Amniotic epithelial cell (primary cell): ENCODE measurements around the gene TMEM219.
"Not testable (repeated sequence)": the region's sequence is repeated elsewhere in the genome, so short reads cannot be mapped to it uniquely, and the experiment has no call there.

Source experiments
- DNase-seq: peaks from one replicate; pipeline ENCODE4 v3.0.0-alpha.2; 2010; ENCODE audit warnings: low read depth

The TMEM219 gene

DNA sequence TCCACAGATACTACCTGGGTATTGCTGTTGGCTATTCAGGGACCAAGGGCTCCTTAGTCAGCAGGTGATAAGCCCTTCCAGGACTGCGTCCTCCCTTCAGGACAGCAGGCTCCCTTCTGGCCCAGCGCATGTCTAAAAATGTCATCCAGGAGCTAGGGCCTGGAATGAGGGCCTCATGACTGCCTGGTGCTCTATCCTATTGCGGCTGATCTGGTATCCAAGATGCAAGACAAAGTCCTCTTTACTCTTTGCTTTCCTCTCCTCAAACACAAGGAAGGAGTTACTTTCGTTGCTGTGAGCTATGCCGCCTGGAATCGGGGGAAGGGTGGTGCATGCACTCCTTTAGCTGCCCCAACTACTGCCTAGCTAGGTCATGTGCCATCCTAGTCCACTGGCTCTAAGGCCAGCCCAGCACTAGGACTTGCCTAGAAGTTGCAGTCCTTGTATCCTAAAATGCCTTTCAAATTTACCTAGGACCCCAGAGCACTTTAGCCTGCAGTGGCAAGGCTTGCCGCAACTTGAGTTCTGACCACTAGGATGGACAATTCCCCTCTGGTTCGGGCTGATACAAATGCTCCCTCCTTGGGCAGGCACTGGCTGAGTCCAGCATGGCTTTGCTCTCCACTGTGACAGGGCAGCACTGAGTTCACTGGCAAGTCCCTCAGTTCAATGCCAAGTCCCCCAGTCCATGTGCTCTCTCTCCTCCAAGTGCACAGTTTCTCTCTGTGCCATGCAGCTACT is 10.1 kb upstream of the TMEM219 start:
- DNase-seq: no peak

DNA sequence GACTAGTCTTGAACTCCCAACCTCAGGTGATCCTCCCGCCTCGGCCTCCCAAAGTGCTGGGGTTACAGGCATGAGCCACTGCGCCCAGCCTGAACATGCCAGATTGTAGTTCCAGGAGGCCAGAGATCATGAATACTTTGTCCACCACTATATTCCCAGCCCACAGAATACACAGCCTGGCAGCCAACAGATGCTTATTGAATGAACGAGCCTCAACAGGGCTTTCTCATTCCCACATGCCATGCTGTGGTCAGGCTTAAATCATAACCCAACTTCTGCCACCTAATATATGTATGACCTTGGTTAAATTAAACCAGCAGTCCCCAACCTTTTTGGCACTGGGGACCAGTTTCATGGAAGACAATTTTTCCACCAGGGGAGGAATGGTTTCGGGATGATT is 3.1 kb upstream of the TMEM219 start:
- no peak for DNase-seq

DNA sequence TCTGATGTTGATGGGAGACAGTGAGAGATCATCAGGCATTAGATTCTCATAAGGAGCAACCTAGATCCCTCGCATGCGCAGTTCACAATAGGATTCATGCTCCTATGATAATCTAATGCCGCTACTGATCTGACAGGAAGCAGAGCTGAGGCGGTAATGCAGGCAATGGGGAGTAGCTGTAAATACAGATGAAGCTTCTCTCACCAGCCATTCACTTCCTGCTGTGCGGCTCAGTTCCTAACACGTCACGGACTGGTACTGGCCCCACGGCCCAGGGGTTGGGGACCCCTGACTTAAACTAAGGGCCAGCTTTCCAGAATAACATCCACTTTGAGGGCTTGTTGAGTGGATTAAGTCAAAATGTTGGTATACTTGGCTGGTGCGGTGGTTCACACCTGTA is 2.6 kb upstream of the TMEM219 start:
- no peak for DNase-seq

- not testable (repeated sequence) for DNase-seq
These were observed 2.1 kb upstream of the TMEM219 start for GRCh38 chr16:29959821-29960220.

DNA sequence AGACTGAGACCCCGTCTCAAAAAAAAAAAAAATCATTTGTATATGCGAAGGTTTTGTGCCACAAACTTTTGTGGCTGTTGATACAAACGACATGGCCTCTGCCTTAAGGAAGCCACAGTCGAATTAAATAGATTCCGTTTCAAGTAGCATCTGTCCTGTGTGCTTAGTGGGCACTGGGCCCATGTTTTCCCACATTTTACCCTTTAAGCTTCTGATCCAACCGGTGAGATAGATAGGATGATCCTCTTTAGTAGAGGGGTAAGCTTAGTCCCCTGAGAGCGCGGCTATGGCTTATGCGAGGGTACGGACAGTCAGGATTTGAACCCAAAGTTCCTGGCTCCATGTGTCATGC is 776 bp upstream of the TMEM219 start:
- DNase-seq: no peak

DNA sequence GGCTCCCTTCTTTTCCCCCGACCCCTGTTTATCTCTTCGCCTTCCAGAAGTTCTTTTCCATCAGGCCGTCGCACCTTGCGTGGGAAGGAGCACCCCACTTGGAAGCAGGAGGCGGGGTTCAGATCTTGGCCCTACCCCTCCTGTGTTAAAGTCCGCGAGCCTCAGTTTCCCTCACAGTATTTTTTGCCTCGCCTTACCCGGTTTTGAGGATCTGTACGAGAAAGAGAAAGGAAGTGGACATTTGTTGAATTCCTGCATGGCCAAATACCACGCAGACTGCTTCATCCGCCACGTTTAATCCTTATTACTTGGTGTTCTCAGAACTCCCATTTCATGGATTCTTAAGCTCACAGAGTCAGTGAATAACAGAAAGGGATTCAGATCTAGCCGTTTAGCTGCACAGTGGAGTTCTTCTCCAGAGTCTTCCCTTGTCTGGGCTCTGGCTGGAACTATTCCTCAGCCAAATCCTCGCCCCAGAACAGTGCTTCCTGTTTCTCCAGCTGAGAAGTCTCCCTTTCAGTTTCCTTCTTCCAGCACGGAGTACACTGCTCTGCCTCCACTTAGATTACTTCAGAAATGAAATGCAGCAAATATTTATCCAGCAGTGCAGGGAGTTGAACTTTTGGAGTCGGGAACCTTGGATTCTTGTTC is 590 bp downstream of the TMEM219 start:
- peak; percentile 37 for DNase-seq

DNA sequence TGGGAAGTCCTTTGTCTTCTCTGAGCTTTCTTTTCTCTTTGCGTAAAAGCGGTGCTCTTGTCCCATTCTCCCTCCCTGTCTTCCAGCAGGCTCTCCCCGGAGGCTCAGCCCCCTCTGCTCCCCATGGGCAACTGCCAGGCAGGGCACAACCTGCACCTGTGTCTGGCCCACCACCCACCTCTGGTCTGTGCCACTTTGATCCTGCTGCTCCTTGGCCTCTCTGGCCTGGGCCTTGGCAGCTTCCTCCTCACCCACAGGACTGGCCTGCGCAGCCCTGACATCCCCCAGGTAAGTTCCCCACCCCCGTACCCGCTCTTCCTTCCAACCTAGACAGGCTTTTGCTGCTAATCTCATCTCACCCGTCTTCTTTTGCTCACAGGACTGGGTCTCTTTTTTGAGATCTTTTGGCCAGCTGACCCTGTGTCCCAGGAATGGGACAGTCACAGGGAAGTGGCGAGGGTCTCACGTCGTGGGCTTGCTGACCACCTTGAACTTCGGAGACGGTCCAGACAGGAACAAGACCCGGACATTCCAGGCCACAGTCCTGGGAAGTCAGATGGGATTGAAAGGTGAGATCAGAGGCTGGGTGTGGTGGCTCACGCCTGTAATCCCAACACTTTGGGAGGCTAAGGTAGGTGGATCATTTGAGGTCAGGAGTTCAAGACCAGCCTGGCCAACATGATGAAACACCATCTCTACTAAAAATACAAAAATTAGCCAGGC is 1.3 kb downstream of the TMEM219 start:
- no peak for DNase-seq

GRCh38 chr16:29968205-29968604 is 6.3 kb downstream of the TMEM219 start:
- no peak for DNase-seq

DNA sequence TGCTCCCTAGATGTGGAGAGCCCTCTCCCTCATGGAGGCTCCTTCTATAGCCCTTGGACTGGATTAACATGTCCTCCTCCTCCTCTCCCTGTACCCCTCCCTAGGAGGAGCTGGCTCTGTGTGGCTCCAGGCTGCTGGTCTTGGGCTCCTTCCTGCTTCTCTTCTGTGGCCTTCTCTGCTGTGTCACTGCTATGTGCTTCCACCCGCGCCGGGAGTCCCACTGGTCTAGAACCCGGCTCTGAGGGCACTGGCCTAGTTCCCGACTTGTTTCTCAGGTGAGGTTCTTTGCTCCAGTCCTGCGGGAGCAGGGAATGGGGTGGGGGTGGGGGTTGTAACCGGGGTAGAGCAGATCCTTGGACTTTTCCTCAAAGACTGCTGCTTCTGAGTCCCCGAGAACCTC is 9.4 kb downstream of the TMEM219 start:
- no peak for DNase-seq

- no peak for DNase-seq
These were observed 10.6 kb downstream of the TMEM219 start for GRCh38 chr16:29972500-29972899.

DNA sequence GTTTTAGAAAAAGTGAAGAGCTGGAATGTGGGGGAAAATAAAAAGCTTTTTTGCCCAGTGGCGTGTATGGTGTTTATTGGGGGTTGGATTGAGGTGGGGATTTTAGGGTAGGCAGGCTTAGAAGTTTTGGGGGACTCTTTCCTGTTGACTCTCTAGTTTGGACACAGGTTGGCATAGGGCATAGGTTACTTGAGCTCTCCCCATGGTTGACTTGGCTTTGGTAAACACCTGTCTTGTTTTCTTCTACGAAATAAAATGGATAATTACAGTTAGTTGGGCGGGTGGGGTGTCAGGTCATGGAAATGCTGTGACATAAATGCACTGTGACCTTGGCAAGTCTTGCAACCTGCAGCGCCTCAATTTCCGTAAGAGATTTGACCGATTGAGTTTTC is 11.1 kb downstream of the TMEM219 start:
- DNase-seq: no peak

- DNase-seq: peak; percentile 98
These were observed 11.7 kb downstream of the TMEM219 start, which contains the start of gene TAOK2 for GRCh38 chr16:29973384-29974246. Gene TAOK2 (plus strand): TSS chr16:29973868. CDS start chr16:29977773, 3,905 bp downstream.

DNA sequence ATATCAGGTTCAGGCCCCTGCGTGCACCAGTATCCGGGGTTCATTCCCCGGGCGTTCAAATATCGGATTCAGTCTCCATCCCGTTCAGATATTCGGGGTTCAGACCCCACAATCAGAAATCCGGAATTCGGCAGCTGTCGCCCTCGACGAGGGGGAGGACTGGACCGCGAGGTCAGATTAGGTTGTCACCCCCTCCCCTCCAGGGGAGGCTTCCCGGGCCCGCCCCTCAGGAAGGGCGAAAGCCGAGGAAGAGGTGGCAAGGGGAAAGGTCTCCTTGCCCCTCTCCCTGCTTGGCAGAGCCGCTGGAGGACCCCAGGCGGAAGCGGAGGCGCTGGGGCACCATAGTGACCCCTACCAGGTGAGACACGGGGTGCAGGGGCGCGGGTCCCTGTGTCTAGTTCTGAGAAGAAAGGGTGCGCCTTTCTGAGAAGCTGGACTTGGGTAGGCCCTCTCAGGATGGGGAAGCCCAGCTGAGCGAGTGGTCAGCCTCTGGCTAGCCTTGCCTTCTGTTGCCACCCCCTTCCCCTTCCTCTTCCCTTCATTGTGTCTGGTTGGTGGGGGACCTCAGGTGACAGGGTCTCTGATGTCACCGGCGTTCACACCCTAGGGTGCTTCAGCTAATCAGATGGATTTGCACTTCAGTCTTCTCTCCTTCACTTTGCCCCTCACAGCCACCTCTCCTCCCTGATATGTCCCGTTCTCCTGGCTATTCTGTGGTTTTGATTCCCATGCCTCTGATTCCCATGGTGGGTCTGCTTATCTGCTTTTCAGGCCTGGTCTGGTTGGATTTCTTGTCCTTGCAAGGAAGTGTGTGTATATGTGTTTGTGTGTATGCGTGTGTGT is 12.6 kb downstream of the TMEM219 start:
- peak; percentile 45 for DNase-seq

GRCh38 chr16:29975134-29975538 is 13.3 kb downstream of the TMEM219 start:
- DNase-seq: no peak

DNA sequence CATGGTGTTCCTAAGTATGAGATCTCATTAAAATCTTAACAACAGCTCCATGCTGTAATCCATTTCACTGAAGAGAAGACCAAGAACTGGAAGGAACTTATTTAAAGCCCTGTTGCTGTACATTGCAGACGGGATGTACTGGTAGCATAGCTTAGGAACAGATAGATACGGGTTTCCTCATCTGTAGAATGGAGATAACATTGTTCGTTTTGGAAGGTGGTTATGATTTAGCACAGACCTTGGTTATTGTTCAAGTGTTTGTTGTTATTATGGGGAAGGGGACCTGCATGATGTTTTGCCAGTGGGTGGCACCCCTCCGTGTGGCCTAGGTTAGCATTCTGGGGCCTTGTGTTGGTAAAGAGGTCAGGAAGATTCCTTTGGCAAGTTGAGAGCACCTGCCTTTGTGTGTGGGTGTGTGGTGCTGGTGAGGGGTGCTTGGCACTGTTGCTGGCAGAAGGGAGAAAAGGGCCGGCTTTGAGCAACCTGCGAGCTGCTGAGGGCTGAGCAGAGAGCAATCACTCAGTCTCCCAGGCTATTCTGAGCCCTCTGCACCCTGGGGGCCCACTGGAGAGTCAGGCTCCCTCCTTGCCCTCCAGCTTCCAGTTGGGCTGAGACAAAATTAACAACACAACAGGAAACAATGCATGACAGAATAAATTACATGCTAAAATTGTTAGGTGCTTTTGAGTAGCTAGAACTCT is 14.1 kb downstream of the TMEM219 start:
- peak; percentile 11 for DNase-seq

DNA sequence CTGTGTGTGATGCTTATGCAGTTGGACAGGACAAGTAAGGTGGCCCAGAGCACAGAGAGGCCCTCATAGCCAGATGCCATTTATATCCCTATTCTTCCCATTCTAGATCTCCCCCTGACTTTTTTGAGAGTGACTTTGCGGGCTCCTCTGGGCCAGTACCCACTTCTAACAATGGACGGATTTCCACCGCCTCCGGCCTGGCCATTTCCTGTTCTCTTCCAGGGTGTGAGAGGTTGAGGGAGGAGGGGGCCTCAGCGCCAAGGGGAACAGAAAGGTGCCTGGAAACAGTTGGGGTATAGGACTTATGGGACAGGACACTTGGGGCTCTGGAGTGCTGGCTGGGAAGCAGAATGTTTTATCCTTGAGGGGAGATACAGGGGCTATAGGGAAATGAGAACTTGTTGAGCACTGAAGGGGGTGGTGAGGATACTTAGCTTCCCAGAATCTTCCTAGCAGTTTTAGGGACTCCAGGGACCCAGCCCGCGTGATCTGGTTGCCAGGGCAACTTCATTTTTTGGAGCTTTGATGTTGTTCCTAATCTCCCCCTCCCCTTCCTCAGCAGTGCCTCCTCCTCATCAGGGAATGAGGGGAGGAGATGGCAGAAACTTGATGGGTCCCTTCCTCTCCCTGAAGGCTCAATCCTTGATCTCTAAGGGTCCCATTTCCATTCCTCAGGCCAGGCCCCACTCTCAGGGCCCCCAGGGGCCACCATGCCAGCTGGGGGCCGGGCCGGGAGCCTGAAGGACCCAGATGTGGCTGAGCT is 15.4 kb downstream of the TMEM219 start:
- DNase-seq: no peak

DNA sequence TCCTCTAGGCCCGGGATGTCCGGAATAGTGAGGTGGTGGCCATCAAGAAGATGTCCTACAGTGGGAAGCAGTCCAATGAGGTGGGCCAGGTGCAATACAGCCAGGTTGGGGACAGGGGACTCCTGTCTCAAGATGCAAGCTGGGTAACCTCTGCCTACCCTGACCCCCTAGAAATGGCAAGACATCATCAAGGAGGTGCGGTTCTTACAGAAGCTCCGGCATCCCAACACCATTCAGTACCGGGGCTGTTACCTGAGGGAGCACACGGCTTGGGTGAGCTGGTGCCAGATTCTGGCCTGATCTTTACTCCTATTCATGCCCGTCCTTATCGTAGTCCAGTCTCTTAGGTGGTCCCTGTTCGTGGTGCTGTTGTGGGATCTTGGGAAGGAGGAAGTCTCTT is 16.2 kb downstream of the TMEM219 start:
- DNase-seq: no peak

- DNase-seq: no peak
These were observed 16.8 kb downstream of the TMEM219 start for GRCh38 chr16:29978564-29979270.
